Stimulated activated CD8-positive, alpha-beta memory T cell treated with anti-CD3 and anti-CD28 coated beads, Interleukin-2, amount 100 ng/mL, for 1 hour (primary cell): ENCODE data around the gene MED27.

ENCODE experiments used
- DNase-seq, 2 donors: peaks; one replicate each; pipeline ENCODE4 v3.0.0-alpha.2; 2020; ENCODE audit warnings: low read depth in 2 of 2

Gene MED27

GRCh38 chr9:131811405-131811804 is 268.3 kb downstream of the MED27 start:
- no peak for DNase-seq

- no peak for DNase-seq
Measured at GRCh38 chr9:131810351-131811170, 269.1 kb downstream of the MED27 start.
